Measurements from ENCODE around the gene IGDCC3. TPM values are rescaled to one million over a fixed set of nuclear protein-coding genes. Genes with fewer than 3 reads are reported as not detected.

The IGDCC3 gene
- total and polyA plus RNA-seq, 2 donors from 2014 or later = 0.22 to 0.49 TPM

- no peak for FAIRE-seq
- intact Hi-C loops (cut with DNase I) = no loop called here
- TF ChIP-seq, protein P1, sequence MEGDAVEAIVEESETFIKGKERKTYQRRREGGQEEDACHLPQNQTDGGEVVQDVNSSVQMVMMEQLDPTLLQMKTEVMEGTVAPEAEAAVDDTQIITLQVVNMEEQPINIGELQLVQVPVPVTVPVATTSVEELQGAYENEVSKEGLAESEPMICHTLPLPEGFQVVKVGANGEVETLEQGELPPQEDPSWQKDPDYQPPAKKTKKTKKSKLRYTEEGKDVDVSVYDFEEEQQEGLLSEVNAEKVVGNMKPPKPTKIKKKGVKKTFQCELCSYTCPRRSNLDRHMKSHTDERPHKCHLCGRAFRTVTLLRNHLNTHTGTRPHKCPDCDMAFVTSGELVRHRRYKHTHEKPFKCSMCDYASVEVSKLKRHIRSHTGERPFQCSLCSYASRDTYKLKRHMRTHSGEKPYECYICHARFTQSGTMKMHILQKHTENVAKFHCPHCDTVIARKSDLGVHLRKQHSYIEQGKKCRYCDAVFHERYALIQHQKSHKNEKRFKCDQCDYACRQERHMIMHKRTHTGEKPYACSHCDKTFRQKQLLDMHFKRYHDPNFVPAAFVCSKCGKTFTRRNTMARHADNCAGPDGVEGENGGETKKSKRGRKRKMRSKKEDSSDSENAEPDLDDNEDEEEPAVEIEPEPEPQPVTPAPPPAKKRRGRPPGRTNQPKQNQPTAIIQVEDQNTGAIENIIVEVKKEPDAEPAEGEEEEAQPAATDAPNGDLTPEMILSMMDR (IDR thresholded peaks at IDR 0.05; ENCODE audit: borderline replicate concordance, extremely low read depth, insufficient read depth) = no peak
- Histone ChIP-seq H3K9me3 (ENCODE audit: control insufficient read depth in 2 of 3, insufficient read depth in 1 of 3, low read length in 3 of 3) (no peaks in the 10 kb centered on the region), H3K4me3 (ENCODE audit: low read length in 3 of 3) (no peak overlapping the region), H3K9ac (ENCODE audit: low read length in 3 of 3) (no peak overlapping the region), H3K27me3 (ENCODE audit: control insufficient read depth, insufficient read depth, low read length) (no peaks in the 10 kb centered on the region), H3K27ac (ENCODE audit: low read depth in 2 of 2, low read length in 2 of 2) (no peak overlapping the region), H3K36me3 (ENCODE audit: control insufficient read depth in 2 of 3, insufficient read depth in 3 of 3, low read length in 3 of 3) (no peaks in the 10 kb centered on the region), H3K4me1 (ENCODE audit: control insufficient read depth in 2 of 3, insufficient read depth in 2 of 3, low read depth in 1 of 3, low read length in 3 of 3) (peaks cover 0 to 13% (median 5%) of the 10 kb centered on the region in 3 donors)
- no peak for DNase-seq
Measured at GRCh38 chr15:65383456-65383855, 5.7 kb upstream of the IGDCC3 start.

GRCh38 chr15:65382921-65383320, 5.1 kb upstream of the IGDCC3 start:
- TF ChIP-seq, protein P1 (IDR thresholded peaks at IDR 0.05; ENCODE audit: borderline replicate concordance, extremely low read depth, insufficient read depth) = no peak
- H3K9ac ChIP-seq (ENCODE audit: low read length in 3 of 3) = no peak overlapping the region
- intact Hi-C loops (cut with DNase I) = no loop called here
- FAIRE-seq (no peak), DNase-seq (no peak)
- H3K27ac ChIP-seq (ENCODE audit: low read depth in 2 of 2, low read length in 2 of 2) = no peak overlapping the region
- H3K9me3 ChIP-seq (ENCODE audit: control insufficient read depth in 2 of 3, insufficient read depth in 1 of 3, low read length in 3 of 3) = no peaks in the 10 kb centered on the region
- no peaks in the 10 kb centered on the region for H3K27me3 ChIP-seq (ENCODE audit: control insufficient read depth, insufficient read depth, low read length)
- no peaks in the 10 kb centered on the region for H3K36me3 ChIP-seq (ENCODE audit: control insufficient read depth in 2 of 3, insufficient read depth in 3 of 3, low read length in 3 of 3)
- H3K4me1 ChIP-seq (ENCODE audit: control insufficient read depth in 2 of 3, insufficient read depth in 2 of 3, low read depth in 1 of 3, low read length in 3 of 3) = peaks cover 0 to 13% (median 5%) of the 10 kb centered on the region in 3 donors
- no peak overlapping the region for H3K4me3 ChIP-seq (ENCODE audit: low read length in 3 of 3)

DNA sequence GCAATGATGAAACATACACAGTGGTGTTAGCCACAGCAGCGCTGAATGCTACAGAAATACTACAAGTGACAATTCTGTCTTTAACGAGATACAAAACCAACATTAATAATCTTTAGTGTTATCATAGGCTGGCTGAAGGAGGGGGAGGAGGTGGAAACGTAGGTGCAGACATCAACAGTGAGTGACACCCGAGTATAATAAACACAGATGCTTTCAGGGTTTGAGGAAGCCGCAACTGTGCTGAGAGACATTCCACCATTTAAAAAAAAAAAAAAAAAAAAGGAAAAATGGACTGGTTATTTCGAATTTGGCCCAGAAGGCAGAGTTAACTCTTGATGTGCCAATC, 4.3 kb upstream of the IGDCC3 start:
- Histone ChIP-seq H3K9me3 (ENCODE audit: control insufficient read depth in 2 of 3, insufficient read depth in 1 of 3, low read length in 3 of 3) (no peaks in the 10 kb centered on the region), H3K36me3 (ENCODE audit: control insufficient read depth in 2 of 3, insufficient read depth in 3 of 3, low read length in 3 of 3) (no peaks in the 10 kb centered on the region), H3K27me3 (ENCODE audit: control insufficient read depth, insufficient read depth, low read length) (no peaks in the 10 kb centered on the region), H3K9ac (ENCODE audit: low read length in 3 of 3) (no peak overlapping the region), H3K4me3 (ENCODE audit: low read length in 3 of 3) (no peak overlapping the region), H3K27ac (ENCODE audit: low read depth in 2 of 2, low read length in 2 of 2) (no peak overlapping the region), H3K4me1 (ENCODE audit: control insufficient read depth in 2 of 3, insufficient read depth in 2 of 3, low read depth in 1 of 3, low read length in 3 of 3) (peaks cover 0 to 14% (median 5%) of the 10 kb centered on the region in 3 donors)
- intact Hi-C loops (cut with DNase I) = no loop called here
- FAIRE-seq = no peak
- DNase-seq = no peak
- TF ChIP-seq, protein P1 (IDR thresholded peaks at IDR 0.05; ENCODE audit: borderline replicate concordance, extremely low read depth, insufficient read depth) = no peak
